ENCODE measurements around the gene SLC7A5. TPM values are rescaled to one million over a fixed set of nuclear protein-coding genes. Genes with fewer than 3 reads are reported as not detected.

Gene SLC7A5
- total and polyA plus RNA-seq, 2 of the 13 experiments (the other 11 are each of a cell fraction or from before 2014, with no cell fraction given) = 79.6 to 155 TPM

DNA sequence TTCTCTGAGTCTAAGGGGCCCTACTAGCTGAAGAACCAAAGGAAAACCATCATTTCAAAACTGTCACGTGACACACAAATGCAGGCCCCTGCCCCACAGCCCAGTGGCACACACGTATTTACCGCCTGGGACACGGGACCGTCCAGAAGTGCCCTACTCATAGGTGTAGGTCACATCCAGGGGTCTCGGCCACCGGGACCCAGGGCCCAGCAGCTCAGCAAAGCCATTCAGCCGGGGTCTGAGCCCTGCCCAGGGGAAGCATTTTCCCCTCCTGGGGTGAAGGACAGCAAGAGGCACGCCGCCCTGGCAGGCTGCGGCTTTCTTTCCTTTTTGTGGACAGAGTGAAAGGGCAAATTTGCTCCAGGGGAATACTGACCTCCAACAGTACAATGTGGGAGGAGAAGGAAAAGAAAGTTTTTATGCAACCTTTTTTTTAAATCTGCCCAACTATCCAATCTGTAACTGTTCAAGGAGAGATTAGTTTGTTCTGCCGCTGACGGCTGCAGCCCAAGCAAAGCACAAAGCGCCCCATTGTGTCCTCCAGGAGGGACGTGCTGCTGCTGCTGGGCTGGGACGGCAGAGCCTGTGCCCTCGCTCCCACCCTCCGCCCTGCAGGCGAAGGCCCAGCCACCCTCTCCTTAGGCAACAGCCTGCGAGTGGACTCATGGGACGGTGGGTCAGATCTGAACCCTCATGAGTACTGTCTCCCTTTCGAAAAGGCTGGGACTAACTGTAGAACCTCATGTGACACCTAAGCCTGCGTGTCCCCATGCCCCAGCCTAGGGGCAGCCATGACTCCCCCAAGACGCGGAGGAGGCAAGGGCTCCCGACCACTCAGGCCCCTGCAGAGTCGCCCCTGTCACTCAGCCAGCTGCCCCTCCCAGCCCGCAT is 21.3 kb downstream of the SLC7A5 start (continued):
- TF ChIP-seq, protein P1, sequence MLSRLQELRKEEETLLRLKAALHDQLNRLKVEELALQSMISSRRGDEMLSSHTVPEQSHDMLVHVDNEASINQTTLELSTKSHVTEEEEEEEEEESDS (CRISPR knock-in tag; IDR thresholded peaks at IDR 0.05; ENCODE audit: borderline replicate concordance) = no peak; the same call in 1 of the 2 replicates
- TF ChIP-seq, protein P2, sequence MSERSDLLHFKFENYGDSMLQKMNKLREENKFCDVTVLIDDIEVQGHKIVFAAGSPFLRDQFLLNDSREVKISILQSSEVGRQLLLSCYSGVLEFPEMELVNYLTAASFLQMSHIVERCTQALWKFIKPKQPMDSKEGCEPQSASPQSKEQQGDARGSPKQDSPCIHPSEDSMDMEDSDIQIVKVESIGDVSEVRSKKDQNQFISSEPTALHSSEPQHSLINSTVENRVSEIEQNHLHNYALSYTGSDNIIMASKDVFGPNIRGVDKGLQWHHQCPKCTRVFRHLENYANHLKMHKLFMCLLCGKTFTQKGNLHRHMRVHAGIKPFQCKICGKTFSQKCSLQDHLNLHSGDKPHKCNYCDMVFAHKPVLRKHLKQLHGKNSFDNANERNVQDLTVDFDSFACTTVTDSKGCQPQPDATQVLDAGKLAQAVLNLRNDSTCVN (CRISPR knock-in tag; IDR thresholded peaks at IDR 0.05; ENCODE audit: borderline replicate concordance) = peak; percentile 29; the same call in 1 of the 2 replicates
- TF ChIP-seq RFXANK (CRISPR knock-in tag; IDR thresholded peaks at IDR 0.05) (0 out of 2 replicates have a peak, but pooled peaks have one; percentile 53), NFYB (CRISPR knock-in tag; IDR thresholded peaks at IDR 0.05) (peak; percentile 46; the same call in 1 of the 2 replicates), NFRKB (IDR thresholded peaks at IDR 0.05) (no peak), ZNF766 (CRISPR knock-in tag; IDR thresholded peaks at IDR 0.05; ENCODE audit: borderline replicate concordance) (0 out of 2 replicates have a peak, but pooled peaks have one; percentile 58), TBL1XR1 (IDR thresholded peaks at IDR 0.05; ENCODE audit: borderline replicate concordance, low read length, partially characterized antibody) (no peak), ZNF891 (CRISPR knock-in tag; IDR thresholded peaks at IDR 0.05) (0 out of 2 replicates have a peak, but pooled peaks have one; percentile 31), SNAPC2 (CRISPR knock-in tag; IDR thresholded peaks at IDR 0.05) (peak; percentile 31; the same call in 1 of the 2 replicates), ZFYVE20 (CRISPR knock-in tag; IDR thresholded peaks at IDR 0.05; ENCODE audit: borderline replicate concordance, low read depth) (no peak)
- TF ChIP-seq, protein P3, sequence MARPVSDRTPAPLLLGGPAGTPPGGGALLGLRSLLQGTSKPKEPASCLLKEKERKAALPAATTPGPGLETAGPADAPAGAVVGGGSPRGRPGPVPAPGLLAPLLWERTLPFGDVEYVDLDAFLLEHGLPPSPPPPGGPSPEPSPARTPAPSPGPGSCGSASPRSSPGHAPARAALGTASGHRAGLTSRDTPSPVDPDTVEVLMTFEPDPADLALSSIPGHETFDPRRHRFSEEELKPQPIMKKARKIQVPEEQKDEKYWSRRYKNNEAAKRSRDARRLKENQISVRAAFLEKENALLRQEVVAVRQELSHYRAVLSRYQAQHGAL (CRISPR knock-in tag; IDR thresholded peaks at IDR 0.05; ENCODE audit: not compliant biosample characterization) = peak; percentile 39
- TF ChIP-seq, protein P4, sequence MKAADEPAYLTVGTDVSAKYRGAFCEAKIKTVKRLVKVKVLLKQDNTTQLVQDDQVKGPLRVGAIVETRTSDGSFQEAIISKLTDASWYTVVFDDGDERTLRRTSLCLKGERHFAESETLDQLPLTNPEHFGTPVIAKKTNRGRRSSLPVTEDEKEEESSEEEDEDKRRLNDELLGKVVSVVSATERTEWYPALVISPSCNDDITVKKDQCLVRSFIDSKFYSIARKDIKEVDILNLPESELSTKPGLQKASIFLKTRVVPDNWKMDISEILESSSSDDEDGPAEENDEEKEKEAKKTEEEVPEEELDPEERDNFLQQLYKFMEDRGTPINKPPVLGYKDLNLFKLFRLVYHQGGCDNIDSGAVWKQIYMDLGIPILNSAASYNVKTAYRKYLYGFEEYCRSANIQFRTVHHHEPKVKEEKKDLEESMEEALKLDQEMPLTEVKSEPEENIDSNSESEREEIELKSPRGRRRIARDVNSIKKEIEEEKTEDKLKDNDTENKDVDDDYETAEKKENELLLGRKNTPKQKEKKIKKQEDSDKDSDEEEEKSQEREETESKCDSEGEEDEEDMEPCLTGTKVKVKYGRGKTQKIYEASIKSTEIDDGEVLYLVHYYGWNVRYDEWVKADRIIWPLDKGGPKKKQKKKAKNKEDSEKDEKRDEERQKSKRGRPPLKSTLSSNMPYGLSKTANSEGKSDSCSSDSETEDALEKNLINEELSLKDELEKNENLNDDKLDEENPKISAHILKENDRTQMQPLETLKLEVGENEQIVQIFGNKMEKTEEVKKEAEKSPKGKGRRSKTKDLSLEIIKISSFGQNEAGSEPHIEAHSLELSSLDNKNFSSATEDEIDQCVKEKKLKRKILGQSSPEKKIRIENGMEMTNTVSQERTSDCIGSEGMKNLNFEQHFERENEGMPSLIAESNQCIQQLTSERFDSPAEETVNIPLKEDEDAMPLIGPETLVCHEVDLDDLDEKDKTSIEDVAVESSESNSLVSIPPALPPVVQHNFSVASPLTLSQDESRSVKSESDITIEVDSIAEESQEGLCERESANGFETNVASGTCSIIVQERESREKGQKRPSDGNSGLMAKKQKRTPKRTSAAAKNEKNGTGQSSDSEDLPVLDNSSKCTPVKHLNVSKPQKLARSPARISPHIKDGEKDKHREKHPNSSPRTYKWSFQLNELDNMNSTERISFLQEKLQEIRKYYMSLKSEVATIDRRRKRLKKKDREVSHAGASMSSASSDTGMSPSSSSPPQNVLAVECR (CRISPR knock-in tag; IDR thresholded peaks at IDR 0.05; ENCODE audit: borderline replicate concordance) = peak; percentile 65; the same call in 1 of the 2 replicates
- TF ChIP-seq, protein P5, sequence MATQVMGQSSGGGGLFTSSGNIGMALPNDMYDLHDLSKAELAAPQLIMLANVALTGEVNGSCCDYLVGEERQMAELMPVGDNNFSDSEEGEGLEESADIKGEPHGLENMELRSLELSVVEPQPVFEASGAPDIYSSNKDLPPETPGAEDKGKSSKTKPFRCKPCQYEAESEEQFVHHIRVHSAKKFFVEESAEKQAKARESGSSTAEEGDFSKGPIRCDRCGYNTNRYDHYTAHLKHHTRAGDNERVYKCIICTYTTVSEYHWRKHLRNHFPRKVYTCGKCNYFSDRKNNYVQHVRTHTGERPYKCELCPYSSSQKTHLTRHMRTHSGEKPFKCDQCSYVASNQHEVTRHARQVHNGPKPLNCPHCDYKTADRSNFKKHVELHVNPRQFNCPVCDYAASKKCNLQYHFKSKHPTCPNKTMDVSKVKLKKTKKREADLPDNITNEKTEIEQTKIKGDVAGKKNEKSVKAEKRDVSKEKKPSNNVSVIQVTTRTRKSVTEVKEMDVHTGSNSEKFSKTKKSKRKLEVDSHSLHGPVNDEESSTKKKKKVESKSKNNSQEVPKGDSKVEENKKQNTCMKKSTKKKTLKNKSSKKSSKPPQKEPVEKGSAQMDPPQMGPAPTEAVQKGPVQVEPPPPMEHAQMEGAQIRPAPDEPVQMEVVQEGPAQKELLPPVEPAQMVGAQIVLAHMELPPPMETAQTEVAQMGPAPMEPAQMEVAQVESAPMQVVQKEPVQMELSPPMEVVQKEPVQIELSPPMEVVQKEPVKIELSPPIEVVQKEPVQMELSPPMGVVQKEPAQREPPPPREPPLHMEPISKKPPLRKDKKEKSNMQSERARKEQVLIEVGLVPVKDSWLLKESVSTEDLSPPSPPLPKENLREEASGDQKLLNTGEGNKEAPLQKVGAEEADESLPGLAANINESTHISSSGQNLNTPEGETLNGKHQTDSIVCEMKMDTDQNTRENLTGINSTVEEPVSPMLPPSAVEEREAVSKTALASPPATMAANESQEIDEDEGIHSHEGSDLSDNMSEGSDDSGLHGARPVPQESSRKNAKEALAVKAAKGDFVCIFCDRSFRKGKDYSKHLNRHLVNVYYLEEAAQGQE (IDR thresholded peaks at IDR 0.05; ENCODE audit: borderline replicate concordance in 1 of 2, low read depth in 1 of 2, low read length in 2 of 2) = peak in 1 of 2 experiments; percentile 59; a peak in 2 of 4 replicates
- TF ChIP-seq, protein P6, sequence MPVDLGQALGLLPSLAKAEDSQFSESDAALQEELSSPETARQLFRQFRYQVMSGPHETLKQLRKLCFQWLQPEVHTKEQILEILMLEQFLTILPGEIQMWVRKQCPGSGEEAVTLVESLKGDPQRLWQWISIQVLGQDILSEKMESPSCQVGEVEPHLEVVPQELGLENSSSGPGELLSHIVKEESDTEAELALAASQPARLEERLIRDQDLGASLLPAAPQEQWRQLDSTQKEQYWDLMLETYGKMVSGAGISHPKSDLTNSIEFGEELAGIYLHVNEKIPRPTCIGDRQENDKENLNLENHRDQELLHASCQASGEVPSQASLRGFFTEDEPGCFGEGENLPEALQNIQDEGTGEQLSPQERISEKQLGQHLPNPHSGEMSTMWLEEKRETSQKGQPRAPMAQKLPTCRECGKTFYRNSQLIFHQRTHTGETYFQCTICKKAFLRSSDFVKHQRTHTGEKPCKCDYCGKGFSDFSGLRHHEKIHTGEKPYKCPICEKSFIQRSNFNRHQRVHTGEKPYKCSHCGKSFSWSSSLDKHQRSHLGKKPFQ (CRISPR knock-in tag; IDR thresholded peaks at IDR 0.05; ENCODE audit: insufficient replicate concordance) = no peak
